Measurements from ENCODE around the gene ADH4. TPM values are rescaled to one million over a fixed set of nuclear protein-coding genes. Genes with fewer than 3 reads are reported as not detected.
"Not testable (repeated sequence)": the region's sequence is repeated elsewhere in the genome, so short reads cannot be mapped to it uniquely, and the experiment has no call there.

The ADH4 gene
- total RNA-seq, 1 experiment from 2014 or later, result not detected

GRCh38 chr4:99190336-99190735 lies 46.2 kb upstream of the ADH4 start:
- Histone ChIP-seq H3K9ac (ENCODE audit: extremely low read depth, insufficient read length, low read length) (no peak overlapping the region), H3K27ac (ENCODE audit: insufficient read length, low read depth, low read length) (no peak overlapping the region), H2BK15ac (ENCODE audit: low read depth, low read length) (no peak overlapping the region), H3K4me1 (ENCODE audit: insufficient read depth, low read length) (no peaks in the 10 kb centered on the region), H2BK12ac (ENCODE audit: insufficient read length, low read depth, low read length) (no peak overlapping the region), H4K5ac (ENCODE audit: insufficient read length, low read depth, low read length) (no peak overlapping the region), H3K79me2 (ENCODE audit: insufficient read depth, low read length) (no peaks in the 10 kb centered on the region), H3K23ac (ENCODE audit: insufficient read length, low read depth, low read length) (no peak overlapping the region), H3K4me2 (ENCODE audit: insufficient read depth, insufficient read length, low read length) (no peak overlapping the region), H4K20me1 (ENCODE audit: control insufficient read depth, insufficient read depth, insufficient read length) (no peaks in the 10 kb centered on the region), H3K79me1 (ENCODE audit: insufficient read depth, low read depth, low read length, poor library complexity, severe bottlenecking) (no peaks in the 10 kb centered on the region), H3K56ac (ENCODE audit: insufficient read length, low read depth, low read length) (no peak overlapping the region), H3K14ac (ENCODE audit: insufficient read depth, low read length) (no peak overlapping the region), H2BK5ac (ENCODE audit: insufficient read length, low read length) (no peak overlapping the region), H3K4ac (ENCODE audit: low read depth, low read length) (no peak overlapping the region), H2AK5ac (ENCODE audit: insufficient read length, low read length) (no peak overlapping the region), H2BK20ac (ENCODE audit: low read depth, low read length, poor library complexity, severe bottlenecking) (no peak overlapping the region), H4K8ac (replicated peaks; ENCODE audit: insufficient read length, low read depth, low read length) (no peak overlapping the region), H3K23me2 (ENCODE audit: insufficient read length, low read depth, low read length, poor library complexity, severe bottlenecking) (no peaks in the 10 kb centered on the region), H4K91ac (ENCODE audit: insufficient read length, low read depth, low read length) (no peak overlapping the region), H2BK120ac (ENCODE audit: low read depth, low read length, poor library complexity, severe bottlenecking) (no peak overlapping the region), H3K9me3 (ENCODE audit: control insufficient read depth, low read depth, low read length) (no peaks in the 10 kb centered on the region), H2AFZ (ENCODE audit: low read length) (no peak overlapping the region), H3K18ac (ENCODE audit: insufficient read length, low read depth, low read length) (no peak overlapping the region), H3T11ph (ENCODE audit: low read length) (no peak overlapping the region), H3K27me3 (ENCODE audit: insufficient read depth, low read length) (no peaks in the 10 kb centered on the region)
- Mint-ChIP-seq H3K9me3 (peaks cover 49 to 58% of the 10 kb centered on the region in 2 experiments), H3K4me1 (no peaks in the 10 kb centered on the region), H3K27me3 (ENCODE audit: low read depth) (no peaks in the 10 kb centered on the region), H3K27ac (no peak overlapping the region), H3K4me3 (no peak overlapping the region), H3K36me3 (ENCODE audit: insufficient read depth in 1 of 3, low read depth in 3 of 3) (peaks cover 40 to 60% (median 40%) of the 10 kb centered on the region in 3 experiments)
- no peak for DNase-seq
- no peak for TF ChIP-seq CTCF (conservative IDR thresholded peaks at IDR 0.05)
- WGBS (ENCODE audit: extremely low coverage, insufficient read length, low lambda C conversion rate), result no CpG with 5 or more reads among the region's 5 CpGs

GRCh38 chr4:99189900-99190299 lies 45.8 kb upstream of the ADH4 start:
- H3K4ac ChIP-seq (ENCODE audit: low read depth, low read length); H3T11ph ChIP-seq (ENCODE audit: low read length); H2BK120ac ChIP-seq (ENCODE audit: low read depth, low read length, poor library complexity, severe bottlenecking); H4K5ac ChIP-seq (ENCODE audit: insufficient read length, low read depth, low read length); H3K9ac ChIP-seq (ENCODE audit: extremely low read depth, insufficient read length, low read length); H3K23ac ChIP-seq (ENCODE audit: insufficient read length, low read depth, low read length); H3K27ac Mint-ChIP-seq; H4K8ac ChIP-seq (replicated peaks; ENCODE audit: insufficient read length, low read depth, low read length); H3K79me1 ChIP-seq (ENCODE audit: insufficient read depth, low read depth, low read length, poor library complexity, severe bottlenecking); H2BK5ac ChIP-seq (ENCODE audit: insufficient read length, low read length); DNase-seq; H3K9me3 ChIP-seq (ENCODE audit: control insufficient read depth, low read depth, low read length); H3K27ac ChIP-seq (ENCODE audit: insufficient read length, low read depth, low read length); H3K23me2 ChIP-seq (ENCODE audit: insufficient read length, low read depth, low read length, poor library complexity, severe bottlenecking); H2AK5ac ChIP-seq (ENCODE audit: insufficient read length, low read length); H3K4me1 ChIP-seq (ENCODE audit: insufficient read depth, low read length); H3K4me1 Mint-ChIP-seq; H3K27me3 Mint-ChIP-seq (ENCODE audit: low read depth); H2BK20ac ChIP-seq (ENCODE audit: low read depth, low read length, poor library complexity, severe bottlenecking); H3K4me2 ChIP-seq (ENCODE audit: insufficient read depth, insufficient read length, low read length); H3K18ac ChIP-seq (ENCODE audit: insufficient read length, low read depth, low read length); H3K4me3 Mint-ChIP-seq; H2BK15ac ChIP-seq (ENCODE audit: low read depth, low read length); H3K14ac ChIP-seq (ENCODE audit: insufficient read depth, low read length); H3K56ac ChIP-seq (ENCODE audit: insufficient read length, low read depth, low read length); H2AFZ ChIP-seq (ENCODE audit: low read length); H3K79me2 ChIP-seq (ENCODE audit: insufficient read depth, low read length); H3K27me3 ChIP-seq (ENCODE audit: insufficient read depth, low read length); H4K20me1 ChIP-seq (ENCODE audit: control insufficient read depth, insufficient read depth, insufficient read length); H2BK12ac ChIP-seq (ENCODE audit: insufficient read length, low read depth, low read length); H4K91ac ChIP-seq (ENCODE audit: insufficient read length, low read depth, low read length): not testable (repeated sequence)
- no CpG with 5 or more reads among the region's 3 CpGs for WGBS (ENCODE audit: extremely low coverage, insufficient read length, low lambda C conversion rate)
- H3K36me3 Mint-ChIP-seq (ENCODE audit: insufficient read depth in 1 of 3, low read depth in 3 of 3), result peaks cover 44 to 64% (median 44%) of the 10 kb centered on the region in 3 experiments
- peaks cover 52 to 62% of the 10 kb centered on the region in 2 experiments for H3K9me3 Mint-ChIP-seq
